Endothelial cell (in vitro differentiated cells): ENCODE data around the gene ADAMTS2. TPM values are rescaled to one million over a fixed set of nuclear protein-coding genes. Genes with fewer than 3 reads are reported as not detected.

Experiments used
- DNase-seq: peaks from one replicate; pipeline ENCODE4 v3.0.0; 2021; ENCODE audit warnings: low spot score
- H3K27ac Mint-ChIP-seq: one replicate; pipeline ENCODE4 v1.8.0; 2021; ENCODE audit warnings: mixed read lengths, inconsistent platforms; ENCODE audit not compliant: unreplicated experiment
- H3K27me3 Mint-ChIP-seq: one replicate; pipeline ENCODE4 v1.8.0; 2021; ENCODE audit warnings: mild to moderate bottlenecking, moderate library complexity, mixed read lengths, inconsistent platforms; ENCODE audit not compliant: unreplicated experiment
- H3K36me3 Mint-ChIP-seq: one replicate; pipeline ENCODE4 v1.8.0; 2021; ENCODE audit warnings: mild to moderate bottlenecking, low read depth, mixed read lengths, inconsistent platforms; ENCODE audit not compliant: unreplicated experiment
- H3K4me1 Mint-ChIP-seq: one replicate; pipeline ENCODE4 v1.8.0; 2021; ENCODE audit warnings: mild to moderate bottlenecking, mixed read lengths, inconsistent platforms; ENCODE audit not compliant: unreplicated experiment
- H3K4me3 Mint-ChIP-seq: one replicate; pipeline ENCODE4 v1.8.0; 2021; ENCODE audit warnings: mild to moderate bottlenecking, mixed read lengths, inconsistent platforms; ENCODE audit not compliant: unreplicated experiment
- H3K9me3 Mint-ChIP-seq: one replicate; pipeline ENCODE4 v1.8.0; 2021; ENCODE audit warnings: mixed read lengths, inconsistent platforms; ENCODE audit not compliant: unreplicated experiment
- CTCF ChIP-seq: fragments of 200-600 bp; sonication (generic); IDR thresholded peaks from one replicate; pipeline ENCODE4 v1.5.0; 2021; ENCODE audit warnings: antibody characterized with exemption; ENCODE audit not compliant: unreplicated experiment
- total RNA-seq: library from RNA; stranded (reverse); fragmentation: NEBNext Ultra II Directional; extraction: Animal tissue kit (Norgen Biotek cat#: 25700); gene quantifications from one replicate; pipeline ENCODE4 v1.2.1, GENCODE V29; 2021; ENCODE audit not compliant: unreplicated experiment

Gene ADAMTS2
- total RNA-seq, 1 donor from 2014 or later, result 1.5 TPM

GRCh38 chr5:179221877-179222220 is 123.4 kb downstream of the ADAMTS2 start:
- TF ChIP-seq CTCF, result no peak
- H3K4me1 Mint-ChIP-seq, result no peaks in the 10 kb centered on the region
- no peak overlapping the region for H3K4me3 Mint-ChIP-seq
- H3K9me3 Mint-ChIP-seq, result peaks cover 15% of the 10 kb centered on the region
- DNase-seq, result no peak
- H3K36me3 Mint-ChIP-seq, result peaks cover 11% of the 10 kb centered on the region
- peaks cover 18% of the 10 kb centered on the region for H3K27me3 Mint-ChIP-seq
- H3K27ac Mint-ChIP-seq, result no peak overlapping the region

- peaks cover 11% of the 10 kb centered on the region for H3K36me3 Mint-ChIP-seq
These were observed 123.9 kb downstream of the ADAMTS2 start for GRCh38 chr5:179221196-179221876.

GRCh38 chr5:179220716-179221115 is 124.5 kb downstream of the ADAMTS2 start:
- Mint-ChIP-seq H3K27ac (no peak overlapping the region), H3K4me3 (no peak overlapping the region), H3K9me3 (peaks cover 15% of the 10 kb centered on the region), H3K27me3 (peaks cover 18% of the 10 kb centered on the region), H3K36me3 (peaks cover 11% of the 10 kb centered on the region), H3K4me1 (no peaks in the 10 kb centered on the region)
- TF ChIP-seq CTCF, result no peak
- DNase-seq, result no peak

More at GRCh38 chr5:179221196-179221876, 123.9 kb downstream of the ADAMTS2 start:
- H3K4me1 Mint-ChIP-seq, result no peaks in the 10 kb centered on the region
- no peak overlapping the region for H3K27ac Mint-ChIP-seq
- no peak for DNase-seq
- H3K9me3 Mint-ChIP-seq, result peaks cover 15% of the 10 kb centered on the region
- TF ChIP-seq CTCF, result no peak
- peaks cover 18% of the 10 kb centered on the region for H3K27me3 Mint-ChIP-seq
- H3K4me3 Mint-ChIP-seq, result no peak overlapping the region

GRCh38 chr5:179219661-179220620 is 125.3 kb downstream of the ADAMTS2 start:
- Mint-ChIP-seq H3K27me3 (peaks cover 16% of the 10 kb centered on the region), H3K27ac (no peak overlapping the region), H3K4me1 (no peaks in the 10 kb centered on the region), H3K36me3 (peaks cover 11% of the 10 kb centered on the region), H3K4me3 (no peak overlapping the region), H3K9me3 (peaks cover 15% of the 10 kb centered on the region)
- TF ChIP-seq CTCF, result no peak
- DNase-seq, result no peak

- Mint-ChIP-seq H3K9me3 (peaks cover 9% of the 10 kb centered on the region), H3K4me1 (no peaks in the 10 kb centered on the region), H3K36me3 (peaks cover 11% of the 10 kb centered on the region), H3K27me3 (peaks cover 9% of the 10 kb centered on the region), H3K27ac (no peak overlapping the region), H3K4me3 (no peak overlapping the region)
- no peak for TF ChIP-seq CTCF
- DNase-seq, result no peak
These were observed 126.3 kb downstream of the ADAMTS2 start for GRCh38 chr5:179218943-179219330.
